ENCODE data around the gene WSCD2. TPM values are rescaled to one million over a fixed set of nuclear protein-coding genes. Genes with fewer than 3 reads are reported as not detected.

The WSCD2 gene
- total and polyA plus RNA-seq, 2 donors (not counting 3 experiments of a cell fraction or from before 2014, with no cell fraction given), result not detected

DNA sequence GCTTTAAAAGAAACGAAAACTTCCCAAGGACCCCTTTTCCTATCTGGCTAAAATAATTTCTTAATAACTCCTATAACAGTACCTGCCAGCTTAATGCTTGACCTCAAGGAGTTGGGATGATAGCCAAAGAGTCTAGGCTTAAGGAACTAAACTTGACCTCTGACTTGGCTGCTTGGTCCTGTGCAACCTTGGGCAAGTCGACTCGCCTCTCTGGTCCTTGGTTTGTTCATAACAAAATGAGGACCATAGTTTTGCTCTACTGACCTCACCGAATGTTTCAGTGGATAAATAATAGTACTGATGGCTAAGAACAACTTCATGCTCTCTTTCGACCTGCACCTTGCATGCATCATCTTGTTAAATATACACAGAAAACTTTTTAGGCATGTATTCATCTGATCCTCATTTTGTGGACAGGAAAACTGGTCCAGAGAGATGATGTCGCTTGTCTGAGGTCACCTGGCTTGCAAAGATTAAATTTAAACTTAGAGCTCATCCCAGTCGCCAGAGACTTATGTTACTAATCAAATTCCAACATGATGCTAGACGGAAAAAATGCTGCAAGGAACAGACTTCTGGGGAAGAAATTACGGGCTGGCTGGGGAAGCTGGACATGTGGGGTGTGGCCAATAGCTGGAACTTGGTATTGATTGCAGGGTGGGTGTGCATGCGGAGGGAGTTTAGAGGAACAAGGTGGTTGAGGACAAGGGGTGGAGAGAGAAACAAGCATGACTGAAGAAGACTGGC, 38.0 kb upstream of the WSCD2 start:
- Histone ChIP-seq H3K4me2 (ENCODE audit: insufficient read depth, low read length) (no peak overlapping the region), H4K20me1 (replicated peaks; ENCODE audit: control insufficient read depth, extremely low read depth, insufficient read depth, low read length) (no peaks in the 10 kb centered on the region), H3K9ac (replicated peaks; ENCODE audit: extremely low read depth, insufficient read depth, low read length) (no peak overlapping the region), H3K36me3 (ENCODE audit: control insufficient read depth in 2 of 2, extremely low read depth in 1 of 2, insufficient read depth in 2 of 2, low read length in 2 of 2) (no peaks in the 10 kb centered on the region), H3K9me3 (replicated peaks; ENCODE audit: control insufficient read depth, insufficient read depth, low read length) (no peaks in the 10 kb centered on the region), H3K4me3 (replicated peaks in 1 of 3; ENCODE audit: insufficient read depth in 1 of 3, low read depth in 1 of 3, low read length in 3 of 3) (no peak overlapping the region), H3K9me1 (replicated peaks; ENCODE audit: control insufficient read depth, extremely low read depth, insufficient read depth, low read length) (no peaks in the 10 kb centered on the region), H3K79me2 (ENCODE audit: control insufficient read depth, insufficient read depth, low read length) (no peaks in the 10 kb centered on the region), H2AFZ (ENCODE audit: low read depth, low read length) (no peak overlapping the region), H3K27ac (ENCODE audit: insufficient read depth, low read depth, low read length) (no peak overlapping the region), H3K27me3 (ENCODE audit: control insufficient read depth in 2 of 2, insufficient read depth in 2 of 2, low read length in 2 of 2) (no peaks in the 10 kb centered on the region), H3K4me1 (ENCODE audit: control insufficient read depth, extremely low read depth, insufficient read depth, low read length) (no peaks in the 10 kb centered on the region)
- intact Hi-C loops (cut with micrococcal nuclease) (no loop called here), dilution Hi-C loops (cut with MboI; ENCODE audit: extremely low pct_ligation_motif_present, low sequenced_read_pairs) (no loop called here)
- no peak for DNase-seq (ENCODE audit: low read depth, low spot score)
- POLR2A ChIA-PET, result no interaction called here
- FAIRE-seq, result no peak
- TF ChIP-seq POLR2A (IDR thresholded peaks at IDR 0.05; ENCODE audit: low read depth, low read length) (no peak), FOS (IDR thresholded peaks at IDR 0.05; ENCODE audit: borderline replicate concordance, insufficient read depth, low read length) (no peak), CTCF (IDR thresholded peaks at IDR 0.05; ENCODE audit: extremely low read depth in 1 of 2, insufficient read depth in 1 of 2, low read depth in 1 of 2, low read length in 2 of 2) (no peak), POLR2AphosphoS5 (IDR thresholded peaks at IDR 0.05; ENCODE audit: insufficient read depth, low read depth, low read length) (no peak), GATA2 (IDR thresholded peaks at IDR 0.05; ENCODE audit: insufficient read depth, insufficient read length, low read depth, low read length) (no peak), JUN (IDR thresholded peaks at IDR 0.05; ENCODE audit: borderline replicate concordance, insufficient read depth, insufficient read length, low read depth) (no peak), MYC (IDR thresholded peaks at IDR 0.05; ENCODE audit: low read depth, low read length) (no peak), EZH2 (IDR thresholded peaks at IDR 0.05; ENCODE audit: borderline replicate concordance, low read depth, low read length, severe bottlenecking) (no peak)
- TF ChIP-seq, protein P1, sequence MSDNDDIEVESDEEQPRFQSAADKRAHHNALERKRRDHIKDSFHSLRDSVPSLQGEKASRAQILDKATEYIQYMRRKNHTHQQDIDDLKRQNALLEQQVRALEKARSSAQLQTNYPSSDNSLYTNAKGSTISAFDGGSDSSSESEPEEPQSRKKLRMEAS (IDR thresholded peaks at IDR 0.05; ENCODE audit: insufficient read depth, insufficient read length), result no peak
- CTCF ChIA-PET, result no interaction called here
- no TSS peak for BruUV-seq (replicated peaks)
